HG03575 (cell line): ENCODE measurements around the gene PHF14.
"Not testable (repeated sequence)": the region's sequence is repeated elsewhere in the genome, so short reads cannot be mapped to it uniquely, and the experiment has no call there.

Experiments used
- ATAC-seq: cut with Tn5 transposase; IDR thresholded peaks from one replicate; pipeline ENCODE4 v1.9.1; 2021; ENCODE audit not compliant: unreplicated experiment, insufficient number of reproducible peaks, low FRiP score; ENCODE audit errors: extremely low read depth

PHF14 gene, protein sequence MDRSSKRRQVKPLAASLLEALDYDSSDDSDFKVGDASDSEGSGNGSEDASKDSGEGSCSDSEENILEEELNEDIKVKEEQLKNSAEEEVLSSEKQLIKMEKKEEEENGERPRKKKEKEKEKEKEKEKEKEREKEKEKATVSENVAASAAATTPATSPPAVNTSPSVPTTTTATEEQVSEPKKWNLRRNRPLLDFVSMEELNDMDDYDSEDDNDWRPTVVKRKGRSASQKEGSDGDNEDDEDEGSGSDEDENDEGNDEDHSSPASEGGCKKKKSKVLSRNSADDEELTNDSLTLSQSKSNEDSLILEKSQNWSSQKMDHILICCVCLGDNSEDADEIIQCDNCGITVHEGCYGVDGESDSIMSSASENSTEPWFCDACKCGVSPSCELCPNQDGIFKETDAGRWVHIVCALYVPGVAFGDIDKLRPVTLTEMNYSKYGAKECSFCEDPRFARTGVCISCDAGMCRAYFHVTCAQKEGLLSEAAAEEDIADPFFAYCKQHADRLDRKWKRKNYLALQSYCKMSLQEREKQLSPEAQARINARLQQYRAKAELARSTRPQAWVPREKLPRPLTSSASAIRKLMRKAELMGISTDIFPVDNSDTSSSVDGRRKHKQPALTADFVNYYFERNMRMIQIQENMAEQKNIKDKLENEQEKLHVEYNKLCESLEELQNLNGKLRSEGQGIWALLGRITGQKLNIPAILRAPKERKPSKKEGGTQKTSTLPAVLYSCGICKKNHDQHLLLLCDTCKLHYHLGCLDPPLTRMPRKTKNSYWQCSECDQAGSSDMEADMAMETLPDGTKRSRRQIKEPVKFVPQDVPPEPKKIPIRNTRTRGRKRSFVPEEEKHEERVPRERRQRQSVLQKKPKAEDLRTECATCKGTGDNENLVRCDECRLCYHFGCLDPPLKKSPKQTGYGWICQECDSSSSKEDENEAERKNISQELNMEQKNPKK

GRCh38 chr7:10973061-10973941 lies at the start of gene PHF14:
Gene PHF14, plus strand, starts transcription at chr7:10973872. Its CDS starts 452 bp downstream, at chr7:10974324.
- ATAC-seq = peak; percentile 97

DNA sequence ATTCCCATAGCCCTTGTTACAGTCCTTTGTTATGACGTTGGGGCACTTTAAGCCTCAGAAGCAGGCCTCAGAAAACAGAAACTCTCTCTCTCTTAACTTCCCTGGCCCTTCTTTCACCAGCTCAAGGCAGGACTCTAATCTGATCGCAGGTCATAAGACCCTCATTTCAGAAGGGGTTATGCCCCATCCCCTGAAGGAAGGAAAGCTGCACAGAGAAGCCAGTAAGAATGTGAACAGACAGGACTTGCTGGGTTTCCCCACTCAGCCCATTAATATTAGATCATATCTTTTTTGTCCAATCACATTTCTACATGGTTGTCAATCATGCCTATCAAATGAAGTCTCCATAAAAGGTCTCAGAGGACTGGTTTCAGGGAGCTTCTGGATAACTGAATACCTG lies 49.3 kb upstream of the PHF14 start:
- no peak for ATAC-seq

GRCh38 chr7:10928203-10928602 lies 45.5 kb upstream of the PHF14 start:
- ATAC-seq = not testable (repeated sequence)

GRCh38 chr7:10930551-10930950 lies 43.1 kb upstream of the PHF14 start:
- ATAC-seq = no peak

- ATAC-seq = no peak
Observed at GRCh38 chr7:10931161-10931560, 42.5 kb upstream of the PHF14 start.

- ATAC-seq = no peak
Observed at GRCh38 chr7:10934292-10934691, 39.4 kb upstream of the PHF14 start.

DNA sequence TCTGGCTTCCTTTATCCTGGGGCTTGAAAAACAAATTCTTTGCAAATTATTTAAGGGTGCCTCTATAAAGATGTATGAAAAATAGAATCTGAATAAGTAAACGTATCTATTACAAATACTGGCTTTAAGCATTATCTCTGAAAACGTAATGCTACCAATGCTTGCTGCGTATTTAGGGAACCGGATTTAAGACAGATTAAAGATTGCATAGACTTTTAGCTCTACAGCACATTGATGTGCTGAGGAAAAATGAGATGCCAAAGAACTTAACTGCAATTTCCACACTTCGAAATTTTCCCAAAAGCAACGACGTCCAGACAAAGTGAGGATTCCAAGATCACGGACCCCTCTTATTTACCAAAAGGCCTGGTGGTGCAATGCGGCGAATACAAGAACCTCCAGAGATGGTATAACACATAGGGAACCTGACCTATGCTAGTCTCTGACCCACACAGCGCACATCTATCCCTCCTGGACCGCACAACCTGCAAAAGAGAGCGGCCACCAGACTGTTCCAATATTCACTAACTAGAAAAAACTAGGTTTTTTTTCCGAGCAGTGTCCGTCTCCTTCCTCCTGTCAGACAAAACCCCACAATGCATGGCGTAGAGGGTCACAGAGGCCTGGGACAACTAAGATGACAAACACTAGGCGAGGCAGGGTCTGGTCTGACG lies 34.3 kb upstream of the PHF14 start:
- no peak for ATAC-seq

DNA sequence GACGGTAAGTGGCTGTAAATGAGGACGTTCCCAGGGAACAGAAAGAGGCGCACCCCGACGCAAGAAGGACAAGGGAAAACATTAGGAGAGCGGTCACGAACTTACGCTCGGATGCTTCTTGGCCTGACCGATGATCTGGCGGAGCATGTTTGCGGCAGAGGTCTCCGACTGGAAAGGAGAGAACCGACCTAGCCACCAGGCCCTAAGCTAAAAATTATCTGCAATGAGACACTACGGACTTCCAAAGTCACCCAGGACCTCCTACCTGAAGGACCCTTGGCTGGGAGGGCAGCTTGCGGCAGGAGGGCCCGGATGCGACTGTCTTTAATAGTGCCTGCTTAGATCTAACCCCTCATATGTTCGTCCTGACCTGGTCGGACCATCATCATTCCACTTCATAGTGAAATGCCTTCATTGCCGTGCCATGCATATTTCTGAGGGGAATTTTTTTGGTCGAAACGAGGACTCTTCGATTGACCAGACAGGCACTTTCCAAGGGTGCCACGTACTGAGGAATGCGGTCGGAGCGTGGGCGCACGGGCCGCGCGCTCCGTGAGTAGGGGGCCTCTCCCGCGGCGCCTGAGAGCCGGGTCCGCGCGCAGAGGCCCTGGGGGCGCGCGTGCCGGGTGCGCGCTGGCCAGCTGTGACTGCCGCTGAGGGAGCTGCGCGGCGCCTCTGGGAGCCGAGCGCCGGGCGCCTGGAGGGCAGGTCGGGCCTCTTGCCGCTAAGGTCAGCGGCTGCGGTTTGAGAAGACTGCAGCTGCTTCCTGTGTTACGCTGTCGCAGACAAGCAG lies 33.6 kb upstream of the PHF14 start:
- ATAC-seq = peak; percentile 66

DNA sequence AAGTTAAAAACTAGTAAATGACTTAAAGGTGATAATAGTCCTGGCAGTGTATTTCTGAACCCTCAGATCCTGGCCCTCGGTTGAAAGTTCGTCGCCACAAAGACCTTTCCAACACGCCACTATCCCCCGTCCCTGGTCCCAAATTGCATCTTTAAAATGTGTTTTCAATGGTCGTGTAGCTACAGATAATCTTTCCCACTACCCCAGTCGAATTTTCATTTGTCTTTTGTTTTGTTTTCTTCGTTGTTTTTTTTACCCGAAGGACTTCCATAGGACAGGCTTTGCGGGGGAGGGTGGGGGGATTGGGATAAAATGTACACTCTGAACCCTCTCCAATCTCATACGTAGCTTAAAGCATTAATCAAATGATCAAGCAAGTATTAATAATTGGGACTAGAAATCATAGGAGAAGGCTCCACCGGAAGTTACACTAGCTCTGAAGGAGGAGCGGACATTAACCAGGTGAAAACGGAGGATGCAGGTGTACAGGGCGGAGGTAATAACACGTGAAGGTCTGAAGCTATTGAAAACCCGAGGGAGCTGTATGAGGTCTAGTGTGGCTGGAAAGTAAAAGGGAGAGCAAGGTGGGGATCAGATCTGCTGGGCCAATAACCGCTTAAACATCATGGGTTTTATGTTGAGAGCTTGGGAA lies 32.8 kb upstream of the PHF14 start:
- no peak for ATAC-seq

DNA sequence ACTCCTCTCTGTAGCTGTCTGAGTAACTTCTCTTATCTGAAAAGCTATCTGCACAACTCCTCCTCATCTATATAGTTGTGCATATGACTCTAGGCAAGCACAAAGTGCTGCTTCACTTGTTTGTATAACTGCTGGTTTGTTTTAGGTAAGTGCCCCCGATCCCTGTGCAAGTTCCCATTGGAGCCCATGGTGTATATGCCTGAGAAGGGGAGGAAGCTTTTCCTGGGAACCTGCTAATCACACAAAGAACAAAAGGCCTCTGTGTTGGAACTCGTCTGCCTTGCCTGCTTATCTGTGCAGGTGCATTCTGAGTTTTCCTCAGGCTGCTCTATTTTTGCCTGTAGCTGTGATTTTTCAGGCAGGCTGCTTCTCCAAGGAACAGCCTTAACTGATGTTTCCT lies 23.2 kb upstream of the PHF14 start:
- no peak for ATAC-seq

- ATAC-seq = not testable (repeated sequence)
Observed at GRCh38 chr7:10950974-10951578, 22.6 kb upstream of the PHF14 start.

DNA sequence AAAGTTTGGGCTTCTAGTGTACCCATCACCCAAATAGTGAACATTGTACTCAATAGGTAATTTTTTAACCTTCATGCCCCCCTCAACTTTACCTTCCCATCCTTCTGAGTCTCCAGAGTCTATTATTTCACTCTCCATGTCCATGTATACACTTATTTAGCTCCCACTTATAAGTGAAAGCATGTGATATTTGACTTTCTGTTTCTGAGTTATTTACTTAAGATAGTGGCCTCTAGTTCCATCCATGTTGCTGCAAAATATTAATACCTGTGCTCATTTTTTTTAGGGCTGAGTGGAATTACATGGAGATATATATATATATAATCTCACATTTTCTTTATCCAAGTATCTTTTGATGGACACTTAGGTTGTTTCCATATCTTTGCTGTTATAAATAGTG lies 21.1 kb upstream of the PHF14 start:
- ATAC-seq = no peak

DNA sequence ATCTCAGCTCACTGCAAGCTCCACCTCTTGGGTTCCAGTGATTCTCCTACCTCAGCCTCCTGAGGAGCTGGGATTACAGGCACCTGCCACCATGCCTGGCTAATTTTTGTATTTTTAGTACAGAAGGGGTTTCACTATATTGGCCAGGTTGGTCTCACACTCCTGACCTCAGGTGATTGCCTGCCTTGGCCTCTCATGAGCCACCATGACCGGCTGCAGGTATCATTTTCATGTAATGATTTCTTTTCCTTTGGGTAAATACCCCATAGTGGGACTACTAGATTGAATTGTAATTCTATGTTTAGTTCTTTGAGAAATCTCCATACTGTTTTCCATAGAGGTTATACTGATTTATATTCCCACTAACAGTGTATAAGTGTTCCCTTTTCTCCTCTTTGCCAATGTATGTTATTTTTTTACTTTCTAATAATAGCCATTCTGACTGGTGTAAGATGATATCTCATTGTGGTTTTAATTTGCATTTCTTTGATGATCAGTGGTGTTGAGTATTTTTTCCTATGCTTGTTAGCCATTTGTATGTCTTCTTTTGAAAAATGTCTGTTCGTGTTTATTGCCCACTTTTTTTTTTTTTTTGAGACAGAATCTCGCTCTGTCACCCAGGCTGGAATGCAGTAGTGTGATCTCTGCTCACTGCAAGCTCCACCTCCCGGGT lies 20.5 kb upstream of the PHF14 start:
- ATAC-seq = not testable (repeated sequence)

DNA sequence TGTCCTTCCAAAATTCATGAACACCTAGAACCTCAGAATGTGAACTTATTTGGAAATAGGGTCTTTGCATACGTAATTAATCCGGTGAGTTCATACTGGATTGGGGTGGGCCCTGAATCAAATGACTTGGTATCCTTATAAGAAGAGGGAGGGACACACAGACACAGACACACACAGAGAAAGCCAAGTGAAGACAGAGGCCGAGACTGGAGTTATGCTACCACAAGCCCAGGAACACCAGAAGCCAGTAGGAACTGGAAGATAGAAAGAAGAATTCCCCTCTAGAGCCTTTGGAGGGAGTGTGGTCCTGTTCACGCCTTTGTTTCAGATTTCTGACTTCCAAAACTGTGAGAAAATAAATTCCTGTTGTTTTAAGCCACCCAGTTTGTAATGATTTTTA lies 17.1 kb upstream of the PHF14 start:
- ATAC-seq = no peak

DNA sequence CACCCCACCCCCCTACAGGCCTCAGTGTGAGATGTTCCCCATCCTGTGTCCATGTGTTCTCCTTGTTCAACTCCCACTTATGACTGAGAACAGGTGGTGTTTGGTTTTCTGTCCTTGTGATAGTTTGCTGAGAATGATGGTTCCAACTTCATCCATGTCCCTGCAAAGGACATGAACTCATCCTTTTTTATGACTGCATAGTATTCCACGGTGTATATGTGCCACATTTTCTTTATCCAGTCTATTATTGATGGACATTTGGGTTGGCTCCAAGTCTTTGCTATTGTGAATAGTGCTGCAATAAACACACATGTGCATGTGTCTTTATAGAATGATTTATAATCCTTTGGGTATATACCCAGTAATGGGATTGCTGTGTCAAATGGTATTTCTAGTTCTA lies 13.4 kb upstream of the PHF14 start:
- not testable (repeated sequence) for ATAC-seq

DNA sequence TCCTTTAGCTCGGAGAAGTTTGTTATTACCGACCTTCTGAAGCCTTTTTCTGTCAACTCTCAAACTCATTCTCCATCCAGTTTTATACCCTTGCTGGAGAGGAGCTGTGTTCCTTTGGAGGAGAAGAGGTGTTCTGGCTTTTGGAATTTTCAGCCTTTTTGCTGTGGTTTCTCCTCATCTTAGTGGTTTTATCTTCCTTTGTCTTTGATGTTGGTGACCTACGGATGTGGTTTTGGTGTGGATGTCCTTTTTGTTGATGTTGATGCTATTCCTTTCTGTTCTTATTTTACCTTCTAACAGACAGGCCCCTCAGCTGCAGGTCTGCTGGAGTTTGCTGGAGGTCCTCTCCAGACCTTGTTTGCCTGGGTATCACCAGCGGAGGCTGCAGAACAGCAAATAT lies 8.7 kb upstream of the PHF14 start:
- ATAC-seq = not testable (repeated sequence)
